ENCODE results near the gene MFN1.

Gene MFN1

GRCh38 chr3:179348325-179349013 lies 960 bp downstream of the MFN1 start:
- no peak for DNase-seq (ENCODE audit: low spot score)

GRCh38 chr3:179355996-179356395 lies 8.5 kb downstream of the MFN1 start:
- DNase-seq (ENCODE audit: low spot score): no peak

- DNase-seq (ENCODE audit: low spot score): no peak
Observed at GRCh38 chr3:179363332-179363731, 15.8 kb downstream of the MFN1 start.

- DNase-seq (ENCODE audit: low spot score): no peak
Observed at GRCh38 chr3:179369621-179370020, 22.1 kb downstream of the MFN1 start.

- DNase-seq (ENCODE audit: low spot score): no peak
Observed at GRCh38 chr3:179373938-179374337, 26.4 kb downstream of the MFN1 start.

- no peak for DNase-seq (ENCODE audit: low spot score)
Observed at GRCh38 chr3:179375091-179375999, 27.8 kb downstream of the MFN1 start.

- no peak for DNase-seq (ENCODE audit: low spot score)
Observed at GRCh38 chr3:179376474-179376873, 29.0 kb downstream of the MFN1 start.

GRCh38 chr3:179391906-179392305 lies 44.4 kb downstream of the MFN1 start:
- no peak for DNase-seq (ENCODE audit: low spot score)

- DNase-seq (ENCODE audit: low spot score): no peak
Observed at GRCh38 chr3:179398574-179399231, 51.2 kb downstream of the MFN1 start.

- DNase-seq (ENCODE audit: low spot score): no peak
Observed at GRCh38 chr3:179401561-179401960, 54.1 kb downstream of the MFN1 start.

- DNase-seq (ENCODE audit: low spot score): no peak
Observed at GRCh38 chr3:179402963-179403362, 55.5 kb downstream of the MFN1 start.

GRCh38 chr3:179404307-179404706 lies 56.8 kb downstream of the MFN1 start:
- no peak for DNase-seq (ENCODE audit: low spot score)

GRCh38 chr3:179410331-179410730 lies 62.8 kb downstream of the MFN1 start:
- no peak for DNase-seq (ENCODE audit: low spot score)

GRCh38 chr3:179410999-179411398 lies 63.5 kb downstream of the MFN1 start:
- no peak for DNase-seq (ENCODE audit: low spot score)

- no peak for DNase-seq (ENCODE audit: low spot score)
Observed at GRCh38 chr3:179414804-179415203, 67.3 kb downstream of the MFN1 start.

- no peak for DNase-seq (ENCODE audit: low spot score)
Observed at GRCh38 chr3:179415377-179415776, 67.9 kb downstream of the MFN1 start.

- DNase-seq (ENCODE audit: low spot score): no peak
Observed at GRCh38 chr3:179416681-179417080, 69.2 kb downstream of the MFN1 start.

GRCh38 chr3:179418610-179419009 lies 71.1 kb downstream of the MFN1 start:
- DNase-seq (ENCODE audit: low spot score): no peak

- DNase-seq (ENCODE audit: low spot score): peak; percentile 58
Observed at GRCh38 chr3:179421500-179421899, 74.0 kb downstream of the MFN1 start.

GRCh38 chr3:179425075-179425474 lies 77.6 kb downstream of the MFN1 start:
- no peak for DNase-seq (ENCODE audit: low spot score)

- no peak for DNase-seq (ENCODE audit: low spot score)
Observed at GRCh38 chr3:179428876-179429548, 81.5 kb downstream of the MFN1 start.

GRCh38 chr3:179430277-179430870 lies 82.9 kb downstream of the MFN1 start:
- DNase-seq (ENCODE audit: low spot score): no peak
